Measurements from ENCODE around the gene CDH18.

The CDH18 gene

DNA sequence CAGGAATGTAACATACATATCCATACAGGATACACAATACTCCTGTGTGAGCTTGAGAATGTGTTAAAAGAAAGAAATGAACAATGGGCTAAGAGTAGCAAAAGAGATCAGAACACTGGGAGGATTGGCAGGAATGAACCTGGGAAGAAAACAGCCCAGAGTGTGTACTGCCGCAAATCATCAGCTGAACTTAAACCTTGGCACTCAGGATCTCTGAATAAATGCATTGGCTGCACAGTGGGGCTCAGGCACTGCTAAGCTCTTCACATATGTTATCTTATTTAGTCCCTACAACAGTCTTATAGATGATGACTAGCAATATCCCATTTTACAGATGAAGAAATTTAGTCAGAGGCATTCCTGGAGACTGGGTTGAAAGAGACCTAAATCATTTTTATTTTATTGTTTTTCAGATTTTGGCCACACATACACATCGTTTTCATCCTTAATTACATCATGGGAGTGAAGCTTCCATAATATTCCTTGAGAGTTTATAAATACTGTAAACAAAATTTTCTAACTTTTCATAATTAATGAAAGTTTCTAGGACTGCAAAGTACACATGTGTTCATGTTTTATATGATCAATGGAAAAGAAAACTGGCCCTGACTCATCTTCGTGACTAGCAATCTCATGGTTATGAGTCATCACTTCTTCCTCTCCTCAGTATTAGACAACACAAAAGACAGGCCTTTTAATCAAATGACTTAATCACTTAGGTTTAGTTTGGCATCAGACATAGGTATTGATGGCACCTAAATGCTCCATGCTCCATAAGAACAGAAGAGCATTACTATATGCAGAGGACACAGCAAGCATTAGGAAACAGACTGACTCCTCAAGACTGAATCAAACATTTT is 59.2 kb downstream of the CDH18 start:
- peak; percentile 22 to 54 (median 32) for DNase-seq

DNA sequence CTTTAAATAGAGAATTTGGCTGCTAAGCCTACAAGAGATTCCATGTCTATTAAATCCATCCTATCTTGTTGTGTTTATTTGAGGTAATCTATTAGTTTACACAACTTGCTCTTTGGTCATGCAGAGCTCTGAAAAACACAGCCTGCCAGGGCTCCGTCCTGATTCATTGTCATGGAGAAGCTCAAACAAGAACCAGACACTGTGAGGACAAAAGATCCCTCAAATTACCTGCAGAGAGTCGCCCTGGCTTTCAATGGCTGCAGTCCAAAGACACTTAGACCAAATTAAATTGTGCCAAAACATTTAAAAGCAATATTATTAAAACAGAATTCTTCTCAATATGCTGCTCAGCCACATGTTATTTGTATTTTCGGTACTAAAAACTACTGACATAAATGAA is 60.1 kb downstream of the CDH18 start:
- DNase-seq, result no peak

DNA sequence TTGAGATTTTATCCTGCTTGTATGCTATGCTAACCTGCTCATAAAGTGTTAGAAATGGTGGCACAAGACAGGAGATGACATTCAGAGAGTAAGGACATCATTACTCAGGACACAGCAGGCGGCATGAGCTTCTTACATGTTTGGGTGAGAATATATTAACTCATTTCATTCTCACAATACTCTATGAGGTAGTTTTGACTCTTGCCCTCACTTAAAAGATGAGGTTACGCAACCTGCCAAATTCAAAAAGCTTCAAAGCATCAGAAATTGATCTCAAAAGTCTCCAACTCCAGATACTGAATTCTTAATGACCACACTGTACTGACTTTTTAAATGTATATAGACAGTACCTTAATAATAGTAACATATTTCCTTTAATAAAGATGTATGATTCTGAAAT is 60.8 kb downstream of the CDH18 start:
- no peak for DNase-seq

DNA sequence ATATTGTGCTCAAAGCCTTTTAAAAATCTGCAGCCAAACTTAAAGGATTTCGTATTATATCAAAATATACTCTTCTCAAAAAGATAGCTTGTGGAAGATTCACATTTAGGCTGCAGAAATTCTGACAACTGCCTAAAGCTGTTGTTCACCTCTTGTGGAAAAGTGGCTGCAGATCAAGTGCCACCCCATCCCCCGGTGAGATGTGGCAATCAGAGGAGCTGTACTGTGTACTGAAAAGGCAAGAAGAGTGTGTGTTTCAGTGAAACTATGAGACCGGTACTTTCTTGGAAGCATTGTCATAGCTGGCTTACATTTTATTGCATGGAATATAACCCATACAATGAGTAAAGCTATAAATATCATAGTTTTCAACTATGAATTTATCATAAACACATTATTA is 64.3 kb downstream of the CDH18 start:
- DNase-seq, result no peak

DNA sequence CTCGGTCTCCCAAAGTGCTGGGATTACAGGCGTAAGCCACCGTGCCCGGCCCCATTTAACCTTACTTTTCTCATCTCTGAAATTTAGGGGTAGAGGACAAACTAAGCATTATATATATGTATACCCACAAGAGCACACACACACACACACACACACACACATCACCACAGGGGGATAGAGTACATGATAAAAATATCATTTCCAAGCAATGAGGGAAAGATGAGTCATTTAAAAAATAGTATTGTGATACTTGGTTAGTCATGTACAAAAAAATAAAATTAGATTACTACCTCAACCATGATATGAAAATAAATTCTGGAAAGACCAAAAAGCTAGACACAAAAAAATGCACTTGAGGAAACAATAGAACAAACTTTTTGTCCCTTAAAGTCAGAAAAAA is 67.2 kb downstream of the CDH18 start:
- no peak for DNase-seq

DNA sequence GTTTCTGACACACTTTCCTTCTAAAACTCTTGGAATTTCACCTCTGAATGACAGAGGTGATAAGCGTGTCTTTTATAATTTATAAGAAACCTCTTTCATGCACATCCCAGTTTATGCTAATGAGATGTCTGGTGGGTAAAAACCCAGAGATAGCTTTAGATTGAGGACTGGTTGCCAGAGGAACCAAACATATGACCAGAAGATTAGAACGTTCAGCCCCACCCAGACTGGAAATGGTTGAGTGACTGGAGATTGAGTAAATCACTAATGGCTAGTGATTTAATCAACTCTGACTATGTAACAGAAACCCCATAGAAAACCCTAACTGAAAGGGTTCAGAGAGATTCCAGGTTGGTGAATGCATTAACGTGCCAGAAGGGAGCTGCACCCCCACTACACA is 69.2 kb downstream of the CDH18 start:
- no peak for DNase-seq

DNA sequence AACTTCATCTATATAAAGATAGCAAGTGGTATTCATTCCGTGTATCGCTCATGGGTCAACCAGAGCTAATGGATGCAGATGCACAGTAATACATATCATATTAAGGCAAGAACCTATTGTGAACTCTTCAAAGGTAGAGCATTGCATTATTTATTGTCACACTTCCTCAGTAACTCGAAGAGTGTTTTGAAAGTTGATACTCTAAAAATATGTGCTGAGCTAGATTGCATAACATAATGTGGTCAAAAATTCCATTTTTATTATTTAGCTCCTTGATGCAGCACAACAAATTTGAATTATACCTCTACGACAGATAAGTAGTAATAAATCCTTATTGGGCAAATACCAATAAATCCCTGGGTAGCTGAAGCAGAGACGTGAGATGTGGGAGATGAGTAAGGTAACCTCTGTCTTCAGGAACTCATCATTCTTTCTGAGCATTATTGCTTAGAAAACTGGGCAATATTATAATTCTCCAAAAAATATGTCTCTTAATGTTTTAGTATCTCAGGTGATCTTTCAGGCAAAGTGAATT is 70.3 kb downstream of the CDH18 start:
- no peak for DNase-seq

DNA sequence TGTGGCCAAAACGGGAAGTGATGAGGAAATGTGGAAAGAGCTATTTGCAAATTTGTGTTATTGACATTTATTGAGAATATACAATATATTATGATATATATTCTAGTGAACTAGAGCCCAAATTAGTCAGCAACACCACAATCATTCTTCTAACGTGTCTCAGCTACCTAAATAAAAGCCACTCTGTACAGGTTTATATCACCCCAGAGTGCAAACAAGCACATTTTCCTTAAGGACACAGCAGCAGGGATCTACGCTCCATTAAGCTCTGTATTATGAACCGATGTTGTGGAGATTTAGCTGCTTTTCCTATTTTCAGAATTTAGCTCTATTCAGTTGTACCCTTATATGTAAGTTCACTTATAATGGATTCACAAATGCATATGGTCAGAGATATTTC is 77.9 kb downstream of the CDH18 start:
- no peak for DNase-seq

DNA sequence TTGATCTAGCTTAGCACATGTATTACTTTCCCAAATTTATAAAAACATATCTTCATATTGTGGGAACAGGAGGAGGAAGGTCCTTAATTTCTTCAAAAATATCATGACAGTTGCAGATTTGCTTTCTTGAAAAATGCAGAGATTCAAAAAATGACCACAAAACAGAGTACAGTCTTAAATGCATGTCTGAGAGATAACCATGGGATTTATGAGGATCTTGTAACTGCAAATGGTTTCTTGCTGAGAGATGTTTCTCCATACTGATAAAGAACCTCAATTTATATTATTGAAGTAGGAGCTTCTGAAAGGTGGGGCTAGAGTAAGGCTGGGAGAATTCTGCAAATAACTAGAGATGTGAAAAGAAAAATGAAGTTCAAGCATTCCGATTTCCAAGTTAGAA is 83.2 kb downstream of the CDH18 start:
- DNase-seq, result no peak

DNA sequence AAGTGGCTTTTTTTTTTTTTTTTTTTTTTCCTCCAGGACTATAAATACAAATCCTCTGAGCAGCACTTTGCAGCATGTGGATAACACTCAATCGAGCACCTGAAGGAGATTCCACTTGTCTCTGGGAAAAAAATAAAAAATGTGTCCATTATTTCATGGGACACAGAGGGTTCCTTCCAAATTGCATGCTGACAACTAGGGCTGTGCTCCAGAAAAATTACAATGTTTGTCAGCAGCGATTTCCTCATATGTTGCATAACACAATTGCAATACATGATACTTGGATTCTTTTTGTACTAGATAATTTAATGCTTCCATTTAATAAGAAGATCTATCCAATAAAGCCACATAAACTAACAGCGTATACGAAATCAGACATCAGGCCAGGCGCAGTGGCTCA is 84.4 kb downstream of the CDH18 start:
- no peak for DNase-seq

DNA sequence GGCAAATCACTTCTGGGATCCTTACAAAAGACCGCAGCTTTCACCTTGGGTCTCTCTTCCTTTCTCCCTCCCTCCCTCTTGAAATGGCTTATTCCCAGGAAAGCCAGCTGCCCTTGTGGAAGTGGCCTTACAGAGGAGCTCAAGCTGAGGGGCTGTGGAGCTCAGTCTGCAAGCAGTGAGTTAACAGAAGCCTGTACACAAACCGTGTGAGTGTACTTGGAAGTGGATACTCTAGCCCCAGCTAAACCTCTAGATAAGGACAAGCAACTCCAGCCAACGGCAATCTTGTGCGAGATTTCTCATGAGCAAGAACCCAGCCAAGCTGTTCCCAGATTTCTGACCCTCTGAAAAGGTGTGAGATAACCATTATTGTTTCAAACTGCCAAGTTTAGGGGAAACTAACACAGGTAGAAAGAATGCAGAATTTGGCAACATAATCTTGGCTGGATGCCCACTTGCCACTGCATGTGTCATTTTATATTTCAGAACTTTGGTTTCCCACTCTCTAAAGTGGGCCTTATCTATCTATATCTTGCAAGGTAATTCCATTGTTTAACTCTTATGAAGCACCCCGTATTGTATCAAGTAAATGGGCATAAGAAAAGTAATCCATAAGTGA is 85.6 kb downstream of the CDH18 start:
- DNase-seq, result no peak

DNA sequence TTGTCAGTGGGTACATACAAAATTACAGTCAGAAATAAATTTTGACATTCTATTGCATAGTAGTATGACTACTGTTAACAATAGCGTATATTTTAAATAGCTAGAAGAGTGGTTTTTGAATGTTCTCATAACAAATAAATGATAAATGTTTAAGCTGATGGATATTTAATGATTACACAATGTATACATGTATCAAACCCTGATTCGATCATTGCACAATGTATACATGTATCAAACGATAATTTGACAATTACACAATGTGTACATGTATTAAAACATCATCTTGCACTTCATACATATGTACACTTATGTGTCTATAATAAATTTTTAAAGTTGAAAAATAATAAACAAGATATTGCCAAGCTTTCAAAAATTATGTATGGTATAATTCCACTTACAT is 87.7 kb downstream of the CDH18 start:
- DNase-seq, result no peak

DNA sequence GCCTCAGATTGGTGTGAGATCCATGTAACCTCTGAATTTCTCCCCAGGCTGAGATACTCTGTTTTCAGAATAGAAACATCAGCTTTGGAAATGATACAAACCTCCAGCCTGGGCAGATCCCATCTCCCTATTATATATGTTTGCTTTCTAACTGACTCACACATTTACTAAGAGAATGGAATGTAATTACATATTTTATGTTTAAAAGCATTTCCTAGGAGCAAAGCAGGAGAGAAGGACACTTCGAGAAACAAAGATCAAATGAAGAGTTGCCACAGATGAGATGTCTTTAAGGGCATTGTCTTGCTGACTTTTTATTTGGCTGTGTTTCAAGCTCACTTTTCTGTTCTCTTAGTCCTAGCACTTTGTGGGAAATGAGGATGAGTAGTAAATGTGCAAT is 96.3 kb downstream of the CDH18 start:
- DNase-seq, result no peak

DNA sequence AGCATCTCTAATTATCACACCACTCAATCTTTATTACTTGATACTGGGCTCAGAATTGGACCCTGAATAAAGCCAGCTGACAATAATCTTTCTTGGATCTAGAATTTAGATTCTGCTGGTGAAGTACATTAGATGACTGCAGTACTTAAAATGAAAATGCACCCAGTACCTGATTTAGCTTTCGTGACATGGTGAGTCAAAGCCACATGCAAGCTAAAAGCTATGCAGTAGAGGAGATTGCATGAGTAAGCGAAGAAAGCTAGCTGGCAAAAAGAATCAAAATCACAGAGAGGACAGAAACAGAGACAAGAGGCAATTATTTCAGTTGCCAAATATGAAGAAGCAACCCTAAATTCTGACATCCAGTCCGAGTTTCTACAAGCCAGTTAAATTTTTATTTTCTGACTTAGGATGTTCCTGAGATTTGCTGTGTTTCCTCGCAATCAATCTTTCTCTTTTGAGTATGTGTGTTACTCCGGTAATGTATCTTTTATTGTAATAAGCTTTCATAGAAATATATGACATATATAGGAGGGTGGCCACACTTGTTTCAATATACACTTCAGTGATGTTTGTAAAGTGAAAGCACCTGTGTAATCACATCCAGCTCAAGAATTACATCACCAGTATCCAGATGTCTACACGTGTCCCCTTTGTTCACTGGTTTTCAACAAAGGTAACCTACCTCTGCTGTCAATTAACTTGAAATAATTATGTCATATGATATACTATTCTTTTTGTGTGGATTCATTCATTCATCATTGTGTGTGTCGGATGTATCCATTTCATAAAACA is 101.7 kb downstream of the CDH18 start:
- DNase-seq, result no peak

DNA sequence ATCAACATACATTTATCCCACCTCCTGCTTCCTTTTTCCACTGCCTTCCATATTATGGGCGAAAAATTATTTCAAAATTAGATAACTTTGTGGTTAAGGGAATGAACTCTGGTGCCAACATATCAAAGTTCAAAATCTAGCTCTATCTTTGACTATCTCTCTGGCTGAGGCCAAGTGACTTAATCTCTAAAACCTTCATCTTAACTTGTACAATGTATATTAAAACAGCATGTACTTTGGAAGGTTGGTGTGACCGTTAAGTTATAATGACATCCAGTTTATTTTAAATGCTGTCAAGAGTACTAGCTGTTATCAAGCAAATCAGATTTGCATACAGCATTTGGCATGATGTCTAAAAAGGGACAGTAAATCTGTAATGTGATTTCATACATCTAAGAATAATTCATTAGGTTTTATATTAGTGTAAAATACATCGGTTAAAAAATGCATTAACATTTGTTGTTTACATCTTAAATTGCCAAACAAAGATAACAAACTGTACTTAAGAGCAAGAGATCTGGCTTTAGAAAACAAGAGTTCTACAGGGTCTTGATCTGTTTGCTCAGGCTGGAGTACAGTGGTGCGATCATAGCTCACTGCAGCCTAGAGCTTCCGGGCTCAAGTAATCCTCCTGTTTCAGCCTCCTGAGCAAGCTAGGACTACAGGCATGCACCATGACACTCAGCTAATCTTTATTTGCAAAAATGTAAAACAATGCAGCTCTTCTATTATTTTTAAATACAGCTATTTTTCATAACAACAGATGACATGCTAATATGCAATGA is 102.8 kb downstream of the CDH18 start:
- no peak for DNase-seq

DNA sequence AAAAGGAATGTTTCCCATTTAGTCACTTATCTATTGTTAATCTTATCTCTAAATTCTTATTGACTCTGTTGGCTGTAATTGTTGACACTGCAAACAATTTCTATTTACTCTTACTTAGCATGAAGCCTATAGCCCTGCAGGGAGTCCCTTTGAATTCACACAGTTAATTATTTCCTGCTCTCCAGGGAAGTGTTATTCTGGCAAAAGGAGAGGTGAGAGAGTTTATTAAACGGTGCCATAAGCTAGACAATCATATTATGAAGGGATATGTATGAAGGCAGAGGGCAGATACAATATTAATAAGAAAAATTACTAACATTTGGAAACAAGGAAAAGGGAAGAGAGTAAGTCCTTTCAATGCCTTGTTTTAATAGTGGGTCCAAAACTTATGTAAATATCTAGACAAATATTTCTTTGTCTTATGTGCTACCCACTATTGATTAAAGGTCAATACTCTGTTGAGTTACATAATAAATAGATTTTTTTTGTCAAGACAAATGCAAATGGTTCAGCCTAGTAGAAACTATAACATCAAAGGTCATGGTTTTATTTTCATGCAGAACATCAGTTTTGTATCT is 107.1 kb downstream of the CDH18 start:
- no peak for DNase-seq

DNA sequence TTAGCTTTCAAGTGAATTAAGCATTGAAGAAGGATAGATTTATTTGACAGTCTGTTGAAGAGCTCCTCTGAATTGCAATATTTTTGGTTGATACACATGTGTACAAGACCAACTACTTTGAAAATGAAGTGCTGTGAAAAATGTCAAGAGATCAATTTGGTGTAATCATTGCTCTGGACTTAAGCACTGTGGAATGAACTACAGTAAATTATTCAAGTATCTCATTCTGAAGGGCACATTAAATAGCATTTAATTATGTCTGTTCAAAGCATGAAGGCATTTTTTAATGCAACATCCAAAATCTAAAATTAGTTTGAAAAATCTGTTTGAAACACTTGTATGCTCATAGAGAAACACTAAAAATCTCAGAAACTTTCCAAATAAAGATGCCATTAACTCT is 107.5 kb downstream of the CDH18 start:
- no peak for DNase-seq

DNA sequence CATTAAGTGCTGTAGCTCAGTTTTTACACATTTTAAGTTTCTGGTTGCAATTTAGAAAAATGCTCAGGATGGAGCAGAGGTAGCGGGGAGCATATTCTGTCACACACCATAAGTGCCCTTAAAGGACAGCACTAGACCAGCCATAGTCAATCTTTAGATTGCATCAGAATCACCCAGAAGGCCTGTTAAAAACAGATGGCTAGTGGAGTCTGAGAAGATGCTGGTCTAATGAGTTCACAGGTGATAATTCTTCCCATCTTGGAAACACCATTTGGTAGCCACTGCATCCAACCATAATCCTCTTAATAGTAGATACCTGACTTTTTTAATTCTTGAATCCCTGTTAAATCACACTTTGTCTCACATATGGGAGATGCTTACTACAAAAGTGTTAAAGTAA is 113.2 kb downstream of the CDH18 start:
- no peak for DNase-seq

DNA sequence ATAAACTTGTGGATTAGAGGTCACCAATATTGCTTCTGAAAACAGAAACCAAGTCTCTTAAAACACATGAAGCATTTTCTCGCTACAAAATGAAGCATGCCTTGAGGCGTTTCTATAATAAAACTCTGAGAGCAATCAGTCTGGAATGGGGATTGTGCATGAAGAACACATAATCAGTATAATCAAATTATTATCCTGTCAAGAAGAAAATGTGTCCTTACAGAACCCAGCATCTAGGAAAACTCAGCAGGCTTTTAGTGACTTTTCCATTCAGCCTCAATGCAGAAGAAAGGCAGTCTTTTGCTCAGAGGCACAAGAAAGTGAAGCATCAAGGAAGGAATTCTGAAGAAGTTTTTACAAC is 121.9 kb downstream of the CDH18 start:
- no peak for DNase-seq

DNA sequence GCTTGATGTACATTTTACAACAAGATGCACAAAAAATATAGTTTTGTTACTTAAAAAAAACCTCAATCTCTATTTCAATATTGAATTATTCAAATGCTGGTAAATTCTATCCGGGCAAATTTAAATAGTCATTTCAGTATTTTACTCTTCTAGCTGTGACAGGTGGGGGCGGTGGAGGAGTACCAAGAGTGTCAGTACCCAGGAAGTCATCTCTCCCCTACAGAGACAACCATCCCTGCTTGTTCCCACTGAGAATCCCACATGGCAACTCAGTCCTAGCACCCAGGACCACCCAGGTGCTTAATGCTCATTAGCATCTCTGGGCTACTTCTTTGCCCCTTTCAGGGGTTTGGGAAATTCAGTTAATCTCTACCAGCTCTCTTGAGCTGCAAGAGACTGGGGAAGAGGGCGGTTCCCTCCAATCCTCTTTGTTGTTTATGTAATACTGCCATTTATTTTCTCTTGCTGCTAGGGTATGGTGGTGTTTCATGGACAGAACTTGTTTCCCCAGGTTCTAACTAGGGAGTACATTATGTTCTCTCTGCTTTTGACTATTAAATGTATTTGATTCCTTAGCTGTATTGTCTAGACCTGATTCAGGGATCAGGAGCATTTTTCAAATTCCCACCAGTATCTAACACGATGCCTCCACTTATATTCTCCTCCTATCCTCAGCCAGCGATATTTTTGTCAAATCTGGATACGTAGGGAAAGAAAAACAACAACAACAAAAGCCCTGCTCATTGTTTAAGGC is 122.5 kb downstream of the CDH18 start:
- no peak for DNase-seq

DNA sequence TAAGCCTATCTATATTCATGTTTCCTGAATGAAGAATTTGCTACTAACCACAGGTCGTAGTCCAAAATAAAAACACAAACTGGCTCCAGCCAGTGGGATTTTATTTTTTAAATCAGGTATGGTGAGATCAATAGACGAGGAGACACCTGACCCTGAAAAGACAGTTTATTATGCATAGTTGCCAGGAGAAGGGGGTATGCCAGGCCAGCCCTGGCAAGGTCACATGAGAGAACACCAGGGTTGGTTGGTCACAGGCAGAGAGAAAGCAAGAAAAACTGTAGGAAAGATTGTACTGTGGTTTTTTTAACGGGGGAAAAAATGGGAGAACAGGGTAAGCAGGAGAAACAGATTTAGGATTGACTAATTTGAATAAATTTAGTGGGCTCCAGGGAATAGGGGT is 125.3 kb downstream of the CDH18 start:
- no peak for DNase-seq

DNA sequence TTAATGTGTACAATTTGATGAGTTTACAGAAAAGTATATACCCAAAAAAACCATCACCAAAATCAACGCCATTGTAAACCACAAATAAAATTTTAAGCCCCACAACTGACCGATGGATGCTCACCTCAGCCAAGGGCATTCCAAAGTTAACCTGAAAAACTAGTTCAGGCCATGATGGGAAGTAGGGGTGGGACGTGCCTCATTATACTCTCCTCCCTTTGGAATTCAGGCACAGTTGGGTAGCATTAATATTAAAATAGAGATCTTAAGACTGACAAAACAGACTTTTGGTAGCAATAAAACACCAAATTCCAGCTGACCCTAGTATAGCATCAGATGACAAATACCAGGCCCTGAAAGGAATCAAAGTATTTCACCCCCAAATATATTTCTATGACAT is 129.0 kb downstream of the CDH18 start:
- no peak for DNase-seq

Measured in suppressor macrophage treated with lipopolysaccharide for 1 hour (primary cell).